ENCODE data around the gene PPP6R2.

DNA sequence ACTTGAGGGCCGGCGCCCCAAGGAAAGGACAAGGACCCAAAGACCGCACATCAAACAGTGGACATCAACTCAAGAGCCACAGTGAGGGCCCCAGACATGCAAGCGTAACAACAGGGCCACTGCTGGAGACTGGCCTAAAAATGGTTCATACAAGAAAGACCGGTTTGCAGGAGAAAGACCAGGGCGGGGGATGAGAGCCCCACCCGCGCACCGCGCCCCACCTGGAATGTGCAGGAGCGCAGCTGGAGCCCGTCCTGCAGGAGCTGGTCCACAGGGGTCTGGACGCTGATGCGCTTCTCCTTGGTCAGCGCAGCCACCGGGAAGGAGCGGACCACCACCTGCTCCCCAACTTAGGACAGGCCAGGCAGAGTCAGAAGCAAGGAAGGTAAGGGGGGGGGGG lies 117.8 kb downstream of the PPP6R2 start:
- TF ChIP-seq CTCF (IDR thresholded peaks at IDR 0.05), result no peak
- TF ChIP-seq POLR2AphosphoS5 (IDR thresholded peaks at IDR 0.05), result peak; percentile 78
- no peak for TF ChIP-seq POLR2A (IDR thresholded peaks at IDR 0.05)
